Gastrocnemius medialis (tissue), 4 donors: ENCODE results near the gene REC114. TPM values are rescaled to one million over a fixed set of nuclear protein-coding genes. Genes with fewer than 3 reads are reported as not detected.
"Not testable (repeated sequence)": the region's sequence is repeated elsewhere in the genome, so short reads cannot be mapped to it uniquely, and the experiment has no call there.

ENCODE experiments used
- ATAC-seq, 2 donors: fragments of 150-250 bp; one replicate each; pipeline ENCODE4 v1.9.1; 2016
- DNase-seq, 2 donors: peaks; one replicate each; pipeline ENCODE4 v3.0.0-alpha.2; 2019
- H3K27ac ChIP-seq, 4 donors: fragments of 200-600 bp; sonication (generic); 1 replicate in 1 of 4; 2 replicates in 3 of 4; pipeline ENCODE4 v1.5.1; 2016 to 2018; ENCODE audit warnings: mild to moderate bottlenecking in 2 of 4, moderate library complexity in 1 of 4
- H3K27me3 ChIP-seq, 3 donors: fragments of 200-600 bp; sonication (generic) in 2 of 3; 1 replicate in 1 of 3; 2 replicates in 2 of 3; pipeline versions ENCODE4 v1.5.1 to v1.6.0; 2016 to 2019; ENCODE audit warnings: mild to moderate bottlenecking in 1 of 3, moderate library complexity in 1 of 3
- H3K36me3 ChIP-seq, 2 donors: fragments of 200-600 bp; sonication (generic) in 1 of 2; one replicate each; pipeline ENCODE4 v1.5.1; 2017 to 2018
- H3K4me1 ChIP-seq, 2 donors: fragments of 200-600 bp; sonication (generic) in 1 of 2; one replicate each; pipeline ENCODE4 v1.5.1; 2016 to 2017; ENCODE audit warnings: mild to moderate bottlenecking in 2 of 2
- H3K4me3 ChIP-seq, 4 donors: fragments of 200-600 bp; sonication (generic) in 3 of 4; 1 replicate in 1 of 4; 2 replicates in 3 of 4; pipeline ENCODE4 v1.5.1; 2016 to 2019; ENCODE audit warnings: mild to moderate bottlenecking in 2 of 4
- H3K9me3 ChIP-seq, 3 donors: fragments of 200-600 bp; sonication (generic) in 2 of 3; 1 replicate in 1 of 3; 2 replicates in 2 of 3; pipeline ENCODE4 v1.5.1; 2016 to 2019
- CTCF ChIP-seq, 5 experiments: fragments of 450-650 bp in 3 of 5; fragments of 200-600 bp in 2 of 5; sonication (generic) in 2 of 5; IDR thresholded peaks in 4 of 5; conservative IDR thresholded peaks in 1 of 5; 1 replicate in 4 of 5; 2 replicates in 1 of 5; pipeline ENCODE4 v1.5.1; 2016 to 2019; ENCODE audit warnings: antibody characterized with exemption in 5 of 5, mild to moderate bottlenecking in 3 of 5, moderate library complexity in 3 of 5
- POLR2A ChIP-seq, 2 donors: fragments of 450-650 bp; IDR thresholded peaks; one replicate each; pipeline ENCODE4 v1.6.1; 2017; ENCODE audit warnings: antibody characterized with exemption in 2 of 2, mild to moderate bottlenecking in 2 of 2, moderate library complexity in 2 of 2
- in situ Hi-C, 4 donors: fragments of 200-750 bp; cut with MboI; loops; one replicate each; pipeline versions ENCODE4 v1.15.0 to v1.8.0; 2017; ENCODE audit warnings: low sequenced_read_pairs in 4 of 4
- intact Hi-C: fragments of 100-400 bp; cut with DNase I; formaldehyde crosslinking; loops from one replicate; pipeline ENCODE4 v1.15.1; 2023; ENCODE audit warnings: low total_unique reads
- total RNA-seq, 4 donors: library from RNA; depleted of rRNA; stranded (reverse); fragments of >200 nt; gene quantifications; one replicate each; pipeline versions ENCODE4 v1.1.0 to v1.2.3, GENCODE V29; 2016

Gene REC114
- total RNA-seq, 4 donors from 2014 or later: not detected

GRCh38 chr15:73575636-73576247 is 132.8 kb downstream of the REC114 start:
- H3K27ac ChIP-seq: peak overlapping the region; percentile 10 to 76 (median 38)
- no peaks in the 10 kb centered on the region for H3K27me3 ChIP-seq
- TF ChIP-seq POLR2A (IDR thresholded peaks at IDR 0.05): no peak
- TF ChIP-seq CTCF (IDR thresholded peaks at IDR 0.05 in 4 of 5, conservative IDR thresholded peaks at IDR 0.05 in 1 of 5): no peak
- intact Hi-C loops: no loop called here
- ATAC-seq (peak; percentile 89 to 96), DNase-seq (peak; percentile 56 to 64)
- H3K4me1 ChIP-seq: peaks cover 0 to 14% of the 10 kb centered on the region in 2 donors
- no peaks in the 10 kb centered on the region for H3K9me3 ChIP-seq
- peaks cover 0 to 28% of the 10 kb centered on the region in 2 donors for H3K36me3 ChIP-seq
- H3K4me3 ChIP-seq: no peak overlapping the region
- in situ Hi-C loops: no loop called here

- H3K4me3 ChIP-seq, H3K27me3 ChIP-seq, DNase-seq, ATAC-seq, H3K27ac ChIP-seq, H3K9me3 ChIP-seq, intact Hi-C loops, in situ Hi-C loops: not testable (repeated sequence)
- Histone ChIP-seq H3K36me3 (peaks cover 0 to 20% of the 10 kb centered on the region in 2 donors), H3K4me1 (peaks cover 0 to 14% of the 10 kb centered on the region in 2 donors)
Observed at GRCh38 chr15:73577593-73577992, 134.6 kb downstream of the REC114 start.

DNA sequence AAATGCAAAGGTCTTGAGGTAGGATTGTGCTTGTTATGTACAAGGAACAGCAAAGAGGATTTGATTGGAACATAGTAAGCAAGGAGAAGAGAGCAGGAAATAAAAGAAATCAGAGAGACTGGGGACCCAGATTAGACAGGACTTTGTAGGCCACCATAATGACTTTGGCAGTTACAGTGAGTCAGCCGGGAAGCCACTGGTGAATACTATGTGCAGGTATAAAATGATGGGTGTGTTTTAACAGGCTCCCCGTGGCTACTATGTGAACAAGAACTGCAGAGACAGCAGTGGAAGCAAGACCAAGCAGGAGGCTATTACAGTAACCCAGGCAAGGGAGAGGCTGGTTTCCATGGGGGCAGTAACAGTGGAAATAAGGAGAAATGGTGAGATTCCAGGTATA is 135.1 kb downstream of the REC114 start:
- Histone ChIP-seq H3K4me1 (peaks cover 0 to 14% of the 10 kb centered on the region in 2 donors), H3K4me3 (no peak overlapping the region), H3K27ac (no peak overlapping the region), H3K9me3 (no peaks in the 10 kb centered on the region), H3K36me3 (peaks cover 0 to 20% of the 10 kb centered on the region in 2 donors), H3K27me3 (no peaks in the 10 kb centered on the region)
- no peak for DNase-seq
- intact Hi-C loops: no loop called here
- TF ChIP-seq CTCF (IDR thresholded peaks at IDR 0.05 in 4 of 5, conservative IDR thresholded peaks at IDR 0.05 in 1 of 5) (no peak), POLR2A (IDR thresholded peaks at IDR 0.05) (no peak)
- ATAC-seq: no peak
- in situ Hi-C loops: no loop called here

GRCh38 chr15:73582851-73583379 is 140.0 kb downstream of the REC114 start:
- H3K36me3 ChIP-seq: peaks cover 0 to 34% of the 10 kb centered on the region in 2 donors
- no peak overlapping the region for H3K4me3 ChIP-seq
- intact Hi-C loops: no loop called here
- DNase-seq (no peak), ATAC-seq (no peak)
- no peaks in the 10 kb centered on the region for H3K4me1 ChIP-seq
- no peaks in the 10 kb centered on the region for H3K27me3 ChIP-seq
- in situ Hi-C loops: no loop called here
- no peak overlapping the region for H3K27ac ChIP-seq
- TF ChIP-seq POLR2A (IDR thresholded peaks at IDR 0.05) (no peak), CTCF (IDR thresholded peaks at IDR 0.05 in 4 of 5, conservative IDR thresholded peaks at IDR 0.05 in 1 of 5) (no peak)
- no peaks in the 10 kb centered on the region for H3K9me3 ChIP-seq

DNA sequence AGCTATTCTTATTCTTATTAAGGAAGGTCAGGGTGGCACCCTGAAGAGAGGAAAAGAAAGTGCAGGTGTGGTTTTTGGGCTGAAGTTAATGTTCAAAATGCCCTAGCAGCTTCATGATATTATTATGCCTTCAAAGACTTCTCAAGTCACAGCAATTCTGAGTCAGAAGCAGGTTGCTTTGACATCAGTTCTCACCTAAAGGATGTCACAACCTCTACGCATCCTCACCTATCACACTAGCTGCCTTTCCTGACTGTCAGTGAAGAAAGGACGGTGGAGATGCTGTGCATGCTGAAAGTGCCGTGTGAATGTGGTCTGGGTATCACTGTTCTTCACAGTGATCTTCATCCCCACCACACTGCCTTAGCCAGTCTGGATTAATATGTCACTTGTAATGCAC is 140.6 kb downstream of the REC114 start:
- ATAC-seq: no peak
- in situ Hi-C loops: no loop called here
- H3K9me3 ChIP-seq: no peaks in the 10 kb centered on the region
- no peak overlapping the region for H3K4me3 ChIP-seq
- intact Hi-C loops: no loop called here
- H3K27me3 ChIP-seq: no peaks in the 10 kb centered on the region
- H3K36me3 ChIP-seq: peaks cover 0 to 38% of the 10 kb centered on the region in 2 donors
- TF ChIP-seq CTCF (IDR thresholded peaks at IDR 0.05 in 4 of 5, conservative IDR thresholded peaks at IDR 0.05 in 1 of 5) (no peak), POLR2A (IDR thresholded peaks at IDR 0.05) (no peak)
- no peak overlapping the region for H3K27ac ChIP-seq
- H3K4me1 ChIP-seq: no peaks in the 10 kb centered on the region
- DNase-seq: no peak
